Uterus (tissue), 2 donors: ENCODE results near the gene MRPL1.

Source experiments
- POLR2A ChIP-seq, 2 donors: fragments of 450-650 bp; IDR thresholded peaks; one replicate each; pipeline ENCODE4 v1.6.1; 2016; ENCODE audit warnings: antibody characterized with exemption in 2 of 2, mild to moderate bottlenecking in 1 of 2, moderate library complexity in 1 of 2
- TF ChIP-seq, protein P1 (sequence below), 4 experiments: fragments of 200-600 bp in 2 of 4; fragments of 450-650 bp in 2 of 4; sonication (generic) in 2 of 4; IDR thresholded peaks; one replicate each; pipeline ENCODE4 v1.5.1; 2016 to 2019; ENCODE audit warnings: antibody characterized with exemption in 4 of 4, mild to moderate bottlenecking in 2 of 4, moderate library complexity in 1 of 4

DNA sequence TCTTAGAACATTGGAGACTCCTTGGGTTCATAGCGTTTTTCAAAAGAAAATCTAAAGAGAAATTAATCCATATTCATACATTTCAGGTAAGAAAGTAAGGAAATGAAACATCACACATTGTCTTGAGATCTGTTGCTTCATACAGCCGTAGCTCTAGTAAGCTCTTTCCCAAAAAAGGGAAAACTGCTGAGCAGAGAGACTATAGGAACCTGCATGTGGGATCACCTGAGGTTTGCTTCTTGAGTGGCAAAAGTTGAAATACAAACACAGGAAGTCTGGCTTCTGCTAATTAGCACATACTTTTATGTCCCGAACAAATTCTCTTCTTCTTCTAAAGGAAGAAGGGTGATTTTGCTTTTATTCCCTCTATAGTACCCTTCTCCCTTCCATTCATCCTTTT lies 57.7 kb downstream of the MRPL1 start:
- TF ChIP-seq, protein P1, sequence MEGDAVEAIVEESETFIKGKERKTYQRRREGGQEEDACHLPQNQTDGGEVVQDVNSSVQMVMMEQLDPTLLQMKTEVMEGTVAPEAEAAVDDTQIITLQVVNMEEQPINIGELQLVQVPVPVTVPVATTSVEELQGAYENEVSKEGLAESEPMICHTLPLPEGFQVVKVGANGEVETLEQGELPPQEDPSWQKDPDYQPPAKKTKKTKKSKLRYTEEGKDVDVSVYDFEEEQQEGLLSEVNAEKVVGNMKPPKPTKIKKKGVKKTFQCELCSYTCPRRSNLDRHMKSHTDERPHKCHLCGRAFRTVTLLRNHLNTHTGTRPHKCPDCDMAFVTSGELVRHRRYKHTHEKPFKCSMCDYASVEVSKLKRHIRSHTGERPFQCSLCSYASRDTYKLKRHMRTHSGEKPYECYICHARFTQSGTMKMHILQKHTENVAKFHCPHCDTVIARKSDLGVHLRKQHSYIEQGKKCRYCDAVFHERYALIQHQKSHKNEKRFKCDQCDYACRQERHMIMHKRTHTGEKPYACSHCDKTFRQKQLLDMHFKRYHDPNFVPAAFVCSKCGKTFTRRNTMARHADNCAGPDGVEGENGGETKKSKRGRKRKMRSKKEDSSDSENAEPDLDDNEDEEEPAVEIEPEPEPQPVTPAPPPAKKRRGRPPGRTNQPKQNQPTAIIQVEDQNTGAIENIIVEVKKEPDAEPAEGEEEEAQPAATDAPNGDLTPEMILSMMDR (IDR thresholded peaks at IDR 0.05) = no peak
- no peak for TF ChIP-seq POLR2A (IDR thresholded peaks at IDR 0.05)
